CD14-positive monocyte (primary cell): Measurements from ENCODE around the gene NFE2L1. TPM values are rescaled to one million over a fixed set of nuclear protein-coding genes. Genes with fewer than 3 reads are reported as not detected.

ENCODE experiments used
- DNase-seq, 3 donors: peaks; one replicate each; pipeline ENCODE4 v3.0.0-alpha.2; 2011 to 2022
- H2AFZ ChIP-seq: 2 replicates; pipeline ENCODE4 v1.6.0; 2012; ENCODE audit warnings: mild to moderate bottlenecking, low read depth, low read length, inconsistent platforms; ENCODE audit not compliant: insufficient read depth, poor library complexity, severe bottlenecking
- H3K27ac ChIP-seq, 2 donors: 1 replicate in 1 of 2; 2 replicates in 1 of 2; pipeline ENCODE4 v1.5.1; 2012 to 2013; ENCODE audit warnings: low read length in 2 of 2, control low read depth in 1 of 2, inconsistent platforms in 1 of 2, low read depth in 1 of 2, mild to moderate bottlenecking in 1 of 2
- H3K27me3 ChIP-seq, 2 donors: one replicate each; pipeline versions ENCODE4 v1.6.0 to v1.6.1; 2011 to 2013; ENCODE audit warnings: low read length in 2 of 2; ENCODE audit not compliant: control insufficient read depth in 2 of 2, insufficient read depth in 2 of 2
- H3K36me3 ChIP-seq, 2 donors: replicated peaks in 1 of 2; 1 replicate in 1 of 2; 2 replicates in 1 of 2; pipeline versions ENCODE4 v1.5.1 to v1.6.1; 2012 to 2013; ENCODE audit warnings: low read length in 2 of 2, control low read depth in 1 of 2, inconsistent platforms in 1 of 2, mild to moderate bottlenecking in 1 of 2; ENCODE audit not compliant: insufficient read depth in 2 of 2, control insufficient read depth in 1 of 2
- H3K4me1 ChIP-seq, 2 donors: 1 replicate in 1 of 2; 2 replicates in 1 of 2; pipeline versions ENCODE4 v1.5.1 to v1.6.1; 2012 to 2013; ENCODE audit warnings: low read length in 2 of 2, control low read depth in 1 of 2, inconsistent platforms in 1 of 2, mild to moderate bottlenecking in 1 of 2, moderate library complexity in 1 of 2; ENCODE audit not compliant: insufficient read depth in 2 of 2, control insufficient read depth in 1 of 2
- H3K4me2 ChIP-seq: replicated peaks from 2 replicates; pipeline ENCODE3; 2012; ENCODE audit warnings: low read length, moderate library complexity, mild to moderate bottlenecking; ENCODE audit not compliant: poor library complexity, severe bottlenecking; ENCODE audit errors: extremely low read depth
- H3K4me3 ChIP-seq, 3 experiments: fragments of 200-600 bp in 1 of 3; sonication (generic) in 1 of 3; replicated peaks in 1 of 3; 1 replicate in 2 of 3; 2 replicates in 1 of 3; pipeline ENCODE4 v1.5.1; 2011 to 2013; ENCODE audit warnings: low read length in 3 of 3, mild to moderate bottlenecking in 3 of 3, control low read depth in 2 of 3, low read depth in 2 of 3, inconsistent platforms in 1 of 3, moderate library complexity in 1 of 3
- H3K79me2 ChIP-seq: 2 replicates; pipeline ENCODE4 v1.6.0; 2012; ENCODE audit warnings: mild to moderate bottlenecking, control low read depth, inconsistent platforms, low read length, moderate library complexity; ENCODE audit not compliant: insufficient read depth
- H3K9ac ChIP-seq: 2 replicates; pipeline ENCODE4 v1.6.0; 2017; ENCODE audit warnings: low read length, mild to moderate bottlenecking; ENCODE audit not compliant: insufficient read depth, poor library complexity, severe bottlenecking
- H3K9me3 ChIP-seq, 2 donors: replicated peaks in 1 of 2; 1 replicate in 1 of 2; 2 replicates in 1 of 2; pipeline versions ENCODE4 v1.5.1 to v1.6.1; 2012 to 2013; ENCODE audit warnings: low read length in 2 of 2, control low read depth in 1 of 2; ENCODE audit not compliant: control insufficient read depth in 1 of 2, insufficient read depth in 1 of 2
- H4K20me1 ChIP-seq: 2 replicates; pipeline ENCODE4 v1.6.0; 2012; ENCODE audit warnings: mild to moderate bottlenecking, low read length, control low read depth, moderate library complexity; ENCODE audit not compliant: insufficient read depth
- H3K27ac Mint-ChIP-seq, 7 donors: one replicate each; pipeline ENCODE4 v1.8.0; 2020; ENCODE audit warnings: mild to moderate bottlenecking in 7 of 7, mixed read lengths in 7 of 7, moderate library complexity in 6 of 7, inconsistent platforms in 2 of 7
- H3K27me3 Mint-ChIP-seq, 3 donors: one replicate each; pipeline ENCODE4 v1.8.0; 2021 to 2022; ENCODE audit warnings: low read depth in 3 of 3, mild to moderate bottlenecking in 3 of 3, mixed read lengths in 3 of 3, moderate library complexity in 3 of 3, inconsistent platforms in 1 of 3
- H3K36me3 Mint-ChIP-seq, 2 donors: one replicate each; pipeline ENCODE4 v1.8.0; 2020; ENCODE audit warnings: mixed read lengths in 2 of 2, inconsistent platforms in 1 of 2, mild to moderate bottlenecking in 1 of 2
- H3K4me1 Mint-ChIP-seq: one replicate; pipeline ENCODE4 v1.8.0; 2020; ENCODE audit warnings: mild to moderate bottlenecking, mixed read lengths
- H3K4me3 Mint-ChIP-seq, 2 donors: one replicate each; pipeline ENCODE4 v1.8.0; 2020; ENCODE audit warnings: mild to moderate bottlenecking in 2 of 2, mixed read lengths in 2 of 2, moderate library complexity in 1 of 2
- H3K9me3 Mint-ChIP-seq, 7 donors: one replicate each; pipeline ENCODE4 v1.8.0; 2020 to 2022; ENCODE audit warnings: mixed read lengths in 7 of 7, mild to moderate bottlenecking in 6 of 7, moderate library complexity in 6 of 7, inconsistent platforms in 2 of 7
- CTCF ChIP-seq: fragments of 200-600 bp; IDR thresholded peaks from one replicate; pipeline ENCODE4 v1.8.0; 2022; ENCODE audit warnings: antibody characterized with exemption, mild to moderate bottlenecking
- WGBS: methylation state at CpG from one replicate; pipeline ENCODE4 v1.1.5; 2013; ENCODE audit warnings: missing lambda C conversion rate; ENCODE audit not compliant: insufficient coverage; 5-methylcytosine and 5-hydroxymethylcytosine counted together
- intact Hi-C, 2 donors: fragments of 100-400 bp; cut with micrococcal nuclease; formaldehyde crosslinking; loops; one replicate each; pipeline versions ENCODE4 v1.15.0 to v1.15.1; 2023
- polyA plus RNA-seq, 3 donors: library from polyadenylated mRNA; depleted of rRNA in 1 of 3; unstranded in 2 of 3; stranded (reverse) in 1 of 3; fragments of 300-500 nt in 2 of 3; fragments of >200 nt in 1 of 3; fragmentation: Illumina TruSeq in 2 of 3; gene quantifications; 1 replicate in 2 of 3; 2 replicates in 1 of 3; pipeline ENCODE4 v1.2.3, GENCODE V29; 2012 to 2021

The NFE2L1 gene
- polyA plus RNA-seq, 3 donors, result 2.8 to 27.0 (median 7.1) TPM

GRCh38 chr17:48003417-48004151 is 44.6 kb upstream of the NFE2L1 start:
- H3K79me2 ChIP-seq, result no peaks in the 10 kb centered on the region
- no peaks in the 10 kb centered on the region for H3K27me3 ChIP-seq
- DNase-seq, result peak in 1 of 3 donors; percentile 21
- Mint-ChIP-seq H3K27ac (peak overlapping the region; percentile 94 to 97 (median 96)), H3K36me3 (peaks cover 0 to 3% of the 10 kb centered on the region in 2 donors), H3K9me3 (peaks cover 0 to 2% (median 0%) of the 10 kb centered on the region in 7 donors), H3K27me3 (peaks cover 0 to 4% (median 1%) of the 10 kb centered on the region in 3 donors), H3K4me1 (peaks cover 76% of the 10 kb centered on the region), H3K4me3 (peak overlapping the region in 1 of 2 donors; percentile 74)
- H3K9me3 ChIP-seq, result no peaks in the 10 kb centered on the region
- peaks cover 70 to 89% of the 10 kb centered on the region in 2 donors for H3K4me1 ChIP-seq
- no peak overlapping the region for H2AFZ ChIP-seq
- WGBS, result 79% methylated on average over 11 of the region's 17 CpGs
- no peak for TF ChIP-seq CTCF
- H3K36me3 ChIP-seq, result no peaks in the 10 kb centered on the region
- peak overlapping the region in 1 of 3 experiments; percentile 58 for H3K4me3 ChIP-seq
- peak overlapping the region; percentile 71 for H3K4me2 ChIP-seq
- no peaks in the 10 kb centered on the region for H4K20me1 ChIP-seq
- peak overlapping the region; percentile 28 for H3K9ac ChIP-seq
- intact Hi-C loops, result no loop called here
- H3K27ac ChIP-seq, result peak overlapping the region; percentile 91 to 94

GRCh38 chr17:48004983-48005382 is 43.2 kb upstream of the NFE2L1 start:
- TF ChIP-seq CTCF, result no peak
- Histone ChIP-seq H3K4me2 (no peak overlapping the region), H3K4me3 (no peak overlapping the region), H3K9ac (no peak overlapping the region), H2AFZ (no peak overlapping the region), H4K20me1 (no peaks in the 10 kb centered on the region), H3K27me3 (no peaks in the 10 kb centered on the region), H3K36me3 (no peaks in the 10 kb centered on the region), H3K9me3 (no peaks in the 10 kb centered on the region), H3K27ac (no peak overlapping the region), H3K4me1 (peaks cover 63 to 82% of the 10 kb centered on the region in 2 donors), H3K79me2 (no peaks in the 10 kb centered on the region)
- H3K27me3 Mint-ChIP-seq, result peaks cover 0 to 4% (median 2%) of the 10 kb centered on the region in 3 donors
- peak overlapping the region in 1 of 7 donors; percentile 50 for H3K27ac Mint-ChIP-seq
- no peak for DNase-seq
- H3K9me3 Mint-ChIP-seq, result peaks cover 0 to 2% (median 0%) of the 10 kb centered on the region in 7 donors
- intact Hi-C loops, result no loop called here
- H3K36me3 Mint-ChIP-seq, result peaks cover 0 to 3% of the 10 kb centered on the region in 2 donors
- WGBS, result no CpG with 5 or more reads among the region's 3 CpGs
- H3K4me1 Mint-ChIP-seq, result peaks cover 69% of the 10 kb centered on the region
- no peak overlapping the region for H3K4me3 Mint-ChIP-seq
